Mesodermal cell (in vitro differentiated cells): ENCODE data around the gene SS18L1.

Experiments
- H3K27ac ChIP-seq: 2 replicates; pipeline ENCODE4 v1.7.0; 2013; ENCODE audit warnings: mild to moderate bottlenecking, low read depth, low read length, moderate library complexity; ENCODE audit not compliant: severe bottlenecking
- H3K36me3 ChIP-seq: 2 replicates; pipeline ENCODE4 v1.7.1; 2013; ENCODE audit warnings: mild to moderate bottlenecking, low read length, moderate library complexity; ENCODE audit not compliant: control insufficient read depth, insufficient read depth
- H3K4me1 ChIP-seq: one replicate; pipeline ENCODE4 v1.7.1; 2013; ENCODE audit warnings: mild to moderate bottlenecking, low read length; ENCODE audit not compliant: insufficient read depth, control insufficient read depth, poor library complexity, severe bottlenecking
- H3K4me3 ChIP-seq: 2 replicates; pipeline ENCODE4 v1.7.0; 2013; ENCODE audit warnings: low read length, control low read depth, mild to moderate bottlenecking; ENCODE audit not compliant: insufficient read depth, poor library complexity, severe bottlenecking; ENCODE audit errors: extremely low read depth
- H3K9me3 ChIP-seq: 2 replicates; pipeline ENCODE4 v1.7.1; 2013; ENCODE audit warnings: mild to moderate bottlenecking, low read length, moderate library complexity; ENCODE audit not compliant: control insufficient read depth
- WGBS, 2 experiments: methylation state at CpG; one replicate each; pipeline ENCODE4 v1.1.5; 2013; ENCODE audit warnings: missing lambda C conversion rate in 2 of 2; ENCODE audit not compliant: insufficient coverage in 2 of 2; 5-methylcytosine and 5-hydroxymethylcytosine counted together

SS18L1 gene

GRCh38 chr20:62190639-62191411, 47.3 kb downstream of the SS18L1 start:
- peaks cover 30% of the 10 kb centered on the region for H3K36me3 ChIP-seq
- no peak overlapping the region for H3K27ac ChIP-seq
- peaks cover 10% of the 10 kb centered on the region for H3K4me1 ChIP-seq
- no peaks in the 10 kb centered on the region for H3K9me3 ChIP-seq
- no peak overlapping the region for H3K4me3 ChIP-seq
- 89 to 96% methylated on average over 20 to 24 of the region's 25 CpGs for WGBS, 2 experiments

- Histone ChIP-seq H3K36me3 (peaks cover 37% of the 10 kb centered on the region), H3K4me3 (no peak overlapping the region), H3K27ac (no peak overlapping the region), H3K9me3 (no peaks in the 10 kb centered on the region), H3K4me1 (peaks cover 10% of the 10 kb centered on the region)
- 88 to 95% methylated on average over 12 to 13 of the region's 14 CpGs for WGBS, 2 experiments
Measured at GRCh38 chr20:62191781-62192559, 48.4 kb downstream of the SS18L1 start.

- 89 to 95% methylated on average over 9 of the region's 10 CpGs for WGBS, 2 experiments
Measured at GRCh38 chr20:62192635-62193034, 49.1 kb downstream of the SS18L1 start.

GRCh38 chr20:62193079-62194025, 49.8 kb downstream of the SS18L1 start:
- H3K4me1 ChIP-seq, result no peaks in the 10 kb centered on the region
- H3K36me3 ChIP-seq, result peaks cover 49% of the 10 kb centered on the region
- no peak overlapping the region for H3K27ac ChIP-seq
- no peaks in the 10 kb centered on the region for H3K9me3 ChIP-seq
- 93 to 94% methylated on average over 18 to 23 of the region's 29 CpGs for WGBS, 2 experiments
- H3K4me3 ChIP-seq, result no peak overlapping the region

More at GRCh38 chr20:62192635-62193034, 49.1 kb downstream of the SS18L1 start:
- no peak overlapping the region for H3K27ac ChIP-seq
- H3K4me3 ChIP-seq, result no peak overlapping the region
- H3K36me3 ChIP-seq, result peaks cover 42% of the 10 kb centered on the region
- peaks cover 3% of the 10 kb centered on the region for H3K4me1 ChIP-seq
- no peaks in the 10 kb centered on the region for H3K9me3 ChIP-seq

GRCh38 chr20:62195075-62195405, 51.5 kb downstream of the SS18L1 start:
- Histone ChIP-seq H3K4me1 (no peaks in the 10 kb centered on the region), H3K27ac (no peak overlapping the region), H3K36me3 (peaks cover 56% of the 10 kb centered on the region), H3K4me3 (no peak overlapping the region), H3K9me3 (no peaks in the 10 kb centered on the region)
- WGBS, 2 experiments, result 71 to 77% methylated on average over 1 to 5 of the region's 8 CpGs

- Histone ChIP-seq H3K9me3 (no peaks in the 10 kb centered on the region), H3K27ac (no peak overlapping the region), H3K36me3 (peaks cover 63% of the 10 kb centered on the region), H3K4me1 (no peaks in the 10 kb centered on the region), H3K4me3 (no peak overlapping the region)
- WGBS, 2 experiments, result 96 to 98% methylated on average over 10 of the region's 10 CpGs
Measured at GRCh38 chr20:62195736-62196135, 52.2 kb downstream of the SS18L1 start.

- H3K9me3 ChIP-seq, result no peaks in the 10 kb centered on the region
- H3K36me3 ChIP-seq, result peaks cover 69% of the 10 kb centered on the region
- 97 to 100% methylated on average over 4 to 8 of the region's 10 CpGs for WGBS, 2 experiments
- H3K4me1 ChIP-seq, result no peaks in the 10 kb centered on the region
- H3K4me3 ChIP-seq, result no peak overlapping the region
- no peak overlapping the region for H3K27ac ChIP-seq
Measured at GRCh38 chr20:62196286-62196685, 52.7 kb downstream of the SS18L1 start.

GRCh38 chr20:62197311-62197710, 53.7 kb downstream of the SS18L1 start:
- no peaks in the 10 kb centered on the region for H3K4me1 ChIP-seq
- no peak overlapping the region for H3K27ac ChIP-seq
- 89 to 100% methylated on average over 1 to 7 of the region's 9 CpGs for WGBS, 2 experiments
- no peaks in the 10 kb centered on the region for H3K9me3 ChIP-seq
- peaks cover 78% of the 10 kb centered on the region for H3K36me3 ChIP-seq
- H3K4me3 ChIP-seq, result no peak overlapping the region

GRCh38 chr20:62197801-62198200, 54.2 kb downstream of the SS18L1 start:
- WGBS, 2 experiments, result 97 to 98% methylated on average over 15 to 18 of the region's 18 CpGs

GRCh38 chr20:62198496-62198895, 54.9 kb downstream of the SS18L1 start:
- Histone ChIP-seq H3K36me3 (peaks cover 76% of the 10 kb centered on the region), H3K27ac (no peak overlapping the region), H3K9me3 (no peaks in the 10 kb centered on the region), H3K4me1 (no peaks in the 10 kb centered on the region), H3K4me3 (no peak overlapping the region)
- WGBS, 2 experiments, result 95 to 98% methylated on average over 10 to 17 of the region's 17 CpGs

More at GRCh38 chr20:62197801-62198200, 54.2 kb downstream of the SS18L1 start:
- Histone ChIP-seq H3K27ac (no peak overlapping the region), H3K4me3 (no peak overlapping the region), H3K36me3 (peaks cover 78% of the 10 kb centered on the region), H3K4me1 (no peaks in the 10 kb centered on the region), H3K9me3 (no peaks in the 10 kb centered on the region)
